Fibroblast of villous mesenchyme (primary cell): ENCODE measurements around the gene PI4KB. TPM values are rescaled to one million over a fixed set of nuclear protein-coding genes. Genes with fewer than 3 reads are reported as not detected.

Experiments
- DNase-seq: peaks from one replicate; pipeline ENCODE4 v3.0.0-alpha.2; 2010; ENCODE audit warnings: low read depth
- H3K4me3 ChIP-seq: 2 replicates; pipeline ENCODE4 v1.5.1; 2011; ENCODE audit warnings: low read depth, mild to moderate bottlenecking, low read length
- total RNA-seq: library from RNA; depleted of rRNA; stranded (reverse); fragments of >200 nt; gene quantifications from 2 replicates; pipeline ENCODE4 v1.2.3, GENCODE V29; 2012
- TF ChIP-seq, protein P1 (sequence below): IDR thresholded peaks from 2 replicates; pipeline ENCODE4 v1.5.1; 2012; ENCODE audit warnings: low read depth, mild to moderate bottlenecking, low read length; ENCODE audit not compliant: insufficient read depth

Gene PI4KB
- total RNA-seq, 1 donor = 85.5 TPM

DNA sequence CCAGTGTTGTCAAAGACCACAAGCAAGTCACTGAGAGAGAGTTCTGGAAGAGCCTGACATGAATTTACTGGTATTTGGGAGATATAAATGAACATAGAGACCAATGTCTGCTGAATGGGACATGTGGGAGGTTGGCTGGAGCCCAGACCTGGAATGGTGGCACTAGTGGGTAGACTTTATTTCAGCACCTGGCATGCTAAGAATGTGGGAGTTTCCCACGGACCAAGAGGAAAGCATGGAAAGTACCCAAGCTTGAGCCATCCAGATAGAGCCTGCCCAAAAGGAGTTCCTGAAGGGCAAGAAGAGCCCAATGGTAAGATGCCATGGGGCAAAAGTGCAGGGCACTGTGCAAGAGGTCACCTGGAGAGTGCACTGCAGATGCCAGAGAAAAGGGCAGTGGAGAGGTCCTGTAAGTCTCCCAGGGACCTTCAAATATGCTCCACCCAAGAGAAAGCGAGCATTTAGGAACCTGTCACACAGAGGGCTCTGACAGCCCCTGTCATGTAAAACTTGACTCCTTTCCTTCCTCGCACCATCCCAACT, 53.2 kb downstream of the PI4KB start:
- no peak overlapping the region for H3K4me3 ChIP-seq
- TF ChIP-seq, protein P1, sequence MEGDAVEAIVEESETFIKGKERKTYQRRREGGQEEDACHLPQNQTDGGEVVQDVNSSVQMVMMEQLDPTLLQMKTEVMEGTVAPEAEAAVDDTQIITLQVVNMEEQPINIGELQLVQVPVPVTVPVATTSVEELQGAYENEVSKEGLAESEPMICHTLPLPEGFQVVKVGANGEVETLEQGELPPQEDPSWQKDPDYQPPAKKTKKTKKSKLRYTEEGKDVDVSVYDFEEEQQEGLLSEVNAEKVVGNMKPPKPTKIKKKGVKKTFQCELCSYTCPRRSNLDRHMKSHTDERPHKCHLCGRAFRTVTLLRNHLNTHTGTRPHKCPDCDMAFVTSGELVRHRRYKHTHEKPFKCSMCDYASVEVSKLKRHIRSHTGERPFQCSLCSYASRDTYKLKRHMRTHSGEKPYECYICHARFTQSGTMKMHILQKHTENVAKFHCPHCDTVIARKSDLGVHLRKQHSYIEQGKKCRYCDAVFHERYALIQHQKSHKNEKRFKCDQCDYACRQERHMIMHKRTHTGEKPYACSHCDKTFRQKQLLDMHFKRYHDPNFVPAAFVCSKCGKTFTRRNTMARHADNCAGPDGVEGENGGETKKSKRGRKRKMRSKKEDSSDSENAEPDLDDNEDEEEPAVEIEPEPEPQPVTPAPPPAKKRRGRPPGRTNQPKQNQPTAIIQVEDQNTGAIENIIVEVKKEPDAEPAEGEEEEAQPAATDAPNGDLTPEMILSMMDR = no peak
- no peak for DNase-seq

DNA sequence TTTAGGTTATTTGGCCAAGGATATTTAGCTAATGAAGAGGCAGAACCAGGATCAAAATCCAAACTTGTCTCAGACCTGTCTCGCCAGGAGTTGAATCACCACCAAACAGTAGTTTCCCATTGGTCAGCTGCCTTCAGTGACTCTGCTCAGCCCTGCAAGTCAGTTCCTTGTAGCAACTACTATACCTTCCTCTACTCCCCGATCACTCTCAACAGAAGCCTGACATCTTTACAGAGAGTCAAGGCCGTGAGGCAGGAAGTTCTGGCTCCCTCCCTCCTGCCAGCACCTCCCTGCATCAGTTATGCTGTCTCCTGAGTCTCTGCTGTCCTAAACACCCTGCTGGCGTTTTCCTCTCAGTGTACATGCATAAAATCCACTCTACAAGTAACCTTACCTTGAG, 59.5 kb downstream of the PI4KB start:
- H3K4me3 ChIP-seq = no peak overlapping the region
- TF ChIP-seq, protein P1 = no peak
- DNase-seq = no peak

DNA sequence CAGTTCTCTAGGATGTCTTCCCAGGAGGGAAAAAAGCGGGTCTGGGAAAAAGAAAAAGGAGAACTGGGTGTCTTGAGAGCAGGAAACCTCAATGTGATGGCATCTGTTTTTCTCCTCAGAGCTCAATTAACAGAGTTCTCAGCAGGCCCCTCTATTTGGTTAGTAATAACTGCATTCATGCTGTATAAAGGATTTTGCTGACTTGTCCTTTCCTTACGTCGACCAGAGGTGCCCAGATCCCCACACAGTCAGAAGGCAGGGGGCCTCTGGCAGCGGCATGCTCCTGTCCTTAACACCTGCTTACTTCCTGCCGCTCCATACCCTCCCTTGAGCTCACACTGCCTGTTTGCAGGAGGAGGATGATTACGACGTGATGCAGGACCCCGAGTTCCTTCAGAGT, 60.4 kb downstream of the PI4KB start:
- no peak for DNase-seq
- TF ChIP-seq, protein P1 = no peak

DNA sequence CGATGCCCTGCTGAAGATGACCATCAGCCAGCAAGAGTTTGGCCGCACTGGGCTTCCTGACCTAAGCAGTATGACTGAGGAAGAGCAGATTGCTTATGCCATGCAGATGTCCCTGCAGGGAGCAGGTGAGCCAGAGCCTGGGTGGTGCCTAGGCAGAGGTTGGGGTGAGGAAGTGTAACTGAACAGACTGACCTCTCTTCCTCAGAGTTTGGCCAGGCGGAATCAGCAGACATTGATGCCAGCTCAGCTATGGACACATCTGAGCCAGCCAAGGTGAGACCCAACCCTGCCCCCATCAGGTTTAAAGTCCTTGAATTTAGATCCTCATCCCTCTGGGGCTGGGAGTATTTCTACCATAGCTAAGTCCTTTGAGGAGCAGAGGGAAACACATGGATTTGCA, 60.9 kb downstream of the PI4KB start:
- no peak overlapping the region for H3K4me3 ChIP-seq
- TF ChIP-seq, protein P1 = no peak
- no peak for DNase-seq

More for the DNA sequence above, 60.4 kb downstream of the PI4KB start:
- no peak overlapping the region for H3K4me3 ChIP-seq

DNA sequence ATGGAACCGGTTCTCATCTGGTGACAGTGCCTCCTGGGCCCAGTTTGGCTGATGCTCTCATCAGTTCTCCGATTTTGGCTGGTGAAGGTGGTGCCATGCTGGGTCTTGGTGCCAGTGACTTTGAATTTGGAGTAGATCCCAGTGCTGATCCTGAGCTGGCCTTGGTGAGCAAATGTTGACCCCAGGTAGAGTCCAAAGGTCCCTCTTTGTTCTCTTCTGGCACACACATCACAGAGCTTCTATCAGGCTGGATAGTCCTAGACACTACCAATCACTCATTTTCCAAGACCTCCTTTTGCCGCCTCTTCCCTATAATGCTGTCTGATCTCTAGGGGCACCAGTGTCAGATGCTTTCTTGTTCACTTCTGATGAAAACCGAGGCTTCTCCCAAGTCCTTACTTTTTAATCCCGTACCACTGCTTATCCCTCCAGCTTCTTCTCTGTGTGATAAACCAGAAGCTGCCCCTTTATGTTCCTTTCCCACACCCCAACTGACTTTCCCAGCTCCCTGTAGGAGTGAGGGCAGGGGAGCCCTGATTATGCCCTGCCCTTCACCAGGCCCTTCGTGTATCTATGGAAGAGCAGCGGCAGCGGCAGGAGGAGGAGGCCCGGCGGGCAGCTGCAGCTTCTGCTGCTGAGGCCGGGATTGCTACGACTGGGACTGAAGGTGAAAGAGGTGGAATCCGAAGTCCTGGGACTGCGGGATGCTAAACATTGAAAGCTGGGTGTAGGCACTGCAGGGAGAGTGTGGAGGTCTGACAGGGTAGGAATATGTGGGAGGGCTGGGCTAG, 61.6 kb downstream of the PI4KB start:
- DNase-seq = no peak
- TF ChIP-seq, protein P1 = no peak
- no peak overlapping the region for H3K4me3 ChIP-seq

DNA sequence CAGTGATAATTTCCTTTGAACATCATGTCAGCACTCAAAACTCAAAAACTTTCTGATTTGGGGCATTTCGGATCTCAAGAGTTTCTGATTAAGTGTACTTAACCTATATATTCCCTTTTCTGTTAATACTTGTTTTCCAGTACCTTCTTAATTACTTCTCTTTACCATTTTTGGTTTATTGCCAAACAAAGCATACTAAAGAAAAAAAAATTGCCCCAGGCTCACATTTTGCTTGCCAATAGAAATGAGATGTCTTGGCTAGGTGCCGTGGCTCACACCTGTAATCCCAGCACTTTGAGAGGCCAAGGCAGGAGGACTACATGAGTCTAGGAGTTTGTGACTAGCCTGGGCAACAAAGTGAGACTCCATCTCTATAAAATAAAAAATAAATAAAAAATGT, 67.9 kb downstream of the PI4KB start:
- TF ChIP-seq, protein P1 = no peak
- no peak for DNase-seq

More for the DNA sequence above, 67.9 kb downstream of the PI4KB start:
- no peak overlapping the region for H3K4me3 ChIP-seq
